Endothelial cell of umbilical vein (primary cell): Measurements from ENCODE around the gene NCOA5. TPM values are rescaled to one million over a fixed set of nuclear protein-coding genes. Genes with fewer than 3 reads are reported as not detected.
A peak's percentile ranks its signal among the peaks of the same experiment; 100 is the strongest.

ENCODE experiments used
- BruUV-seq: library from RNA; stranded (reverse); fragments of 400-500 nt; replicated peaks from 2 replicates; lab custom pipeline; 2021; lab: Mats Ljungman, UMichigan
- CTCF ChIA-PET: fragments of 300-600, 350-600 bp; sonication (Branson Sonifier 250); formaldehyde crosslinking; loops from one replicate; lab custom pipeline; 2021; ENCODE audit warnings: antibody characterized with exemption, inconsistent platforms; lab: Charles Lee
- POLR2A ChIA-PET: fragments of 300-600, 350-600 bp; sonication (Branson Sonifier 250); formaldehyde crosslinking; loops from one replicate; lab custom pipeline; 2021; ENCODE audit warnings: antibody characterized with exemption, inconsistent platforms; lab: Charles Lee
- DNase-seq: peaks from one replicate; pipeline ENCODE4 v3.0.0-alpha.2; 2011; ENCODE audit warnings: low read depth, low spot score
- FAIRE-seq: peaks from 2 replicates; lab custom pipeline; 2011; peaks lifted over from hg19 to GRCh38; lab: Jason Lieb, UNC
- H2AFZ ChIP-seq: 2 replicates; pipeline ENCODE4 v1.6.0; 2012; ENCODE audit warnings: low read depth, low read length, control low read depth, inconsistent platforms
- H3K27ac ChIP-seq: 2 replicates; pipeline ENCODE4 v1.5.1; 2011; ENCODE audit warnings: low read depth, mild to moderate bottlenecking, control low read depth, low read length, moderate library complexity; ENCODE audit not compliant: insufficient read depth
- H3K27me3 ChIP-seq, 2 experiments: 2 replicates each; pipeline versions ENCODE4 v1.6.0 to v1.6.1; 2011; ENCODE audit warnings: low read length in 2 of 2, mixed read lengths in 1 of 2; ENCODE audit not compliant: control insufficient read depth in 2 of 2, insufficient read depth in 2 of 2
- H3K36me3 ChIP-seq, 2 experiments: 2 replicates in 1 of 2; 3 replicates in 1 of 2; pipeline ENCODE4 v1.5.1; 2011; ENCODE audit warnings: low read length in 2 of 2, mild to moderate bottlenecking in 1 of 2, moderate library complexity in 1 of 2; ENCODE audit not compliant: control insufficient read depth in 2 of 2, insufficient read depth in 2 of 2; ENCODE audit errors: extremely low read depth in 1 of 2
- H3K4me1 ChIP-seq: 3 replicates; pipeline ENCODE4 v1.5.1; 2011; ENCODE audit warnings: mild to moderate bottlenecking, low read length; ENCODE audit not compliant: control insufficient read depth, insufficient read depth; ENCODE audit errors: extremely low read depth
- H3K4me2 ChIP-seq: 2 replicates; pipeline ENCODE4 v1.6.1; 2011; ENCODE audit warnings: low read length, control low read depth, mixed read lengths; ENCODE audit not compliant: insufficient read depth
- H3K4me3 ChIP-seq, 3 experiments: fragments of 200-600 bp in 1 of 3; sonication (generic), shearing (Covaris generic) in 1 of 3; replicated peaks in 1 of 3; 2 replicates each; pipeline ENCODE4 v1.5.1; 2011 to 2016; ENCODE audit warnings: control low read depth in 3 of 3, low read length in 3 of 3, mild to moderate bottlenecking in 2 of 3, inconsistent platforms in 1 of 3, low read depth in 1 of 3, moderate library complexity in 1 of 3; ENCODE audit not compliant: insufficient read depth in 1 of 3
- H3K79me2 ChIP-seq: 2 replicates; pipeline ENCODE4 v1.6.0; 2012; ENCODE audit warnings: low read length, inconsistent platforms; ENCODE audit not compliant: control insufficient read depth, insufficient read depth
- H3K9ac ChIP-seq: replicated peaks from 2 replicates; pipeline ENCODE3; 2011; ENCODE audit warnings: low read length, control low read depth; ENCODE audit not compliant: insufficient read depth; ENCODE audit errors: extremely low read depth
- H3K9me1 ChIP-seq: replicated peaks from 3 replicates; pipeline ENCODE4 v1.6.0; 2011; ENCODE audit warnings: mild to moderate bottlenecking, low read length; ENCODE audit not compliant: control insufficient read depth, insufficient read depth; ENCODE audit errors: extremely low read depth
- H3K9me3 ChIP-seq: replicated peaks from 2 replicates; pipeline ENCODE4 v1.5.1; 2012; ENCODE audit warnings: low read length, inconsistent platforms; ENCODE audit not compliant: control insufficient read depth, insufficient read depth
- H4K20me1 ChIP-seq: replicated peaks from 2 replicates; pipeline ENCODE3; 2011; ENCODE audit warnings: mild to moderate bottlenecking, low read length; ENCODE audit not compliant: control insufficient read depth, insufficient read depth; ENCODE audit errors: extremely low read depth
- CTCF ChIP-seq, 2 donors: IDR thresholded peaks; 1 replicate in 1 of 2; 2 replicates in 1 of 2; pipeline ENCODE4 v1.5.1; 2011; ENCODE audit warnings: low read length in 2 of 2, mild to moderate bottlenecking in 2 of 2, moderate library complexity in 2 of 2, control low read depth in 1 of 2, inconsistent platforms in 1 of 2, low read depth in 1 of 2; ENCODE audit not compliant: insufficient read depth in 1 of 2; ENCODE audit errors: extremely low read depth in 1 of 2
- EZH2 ChIP-seq: IDR thresholded peaks from 2 replicates; pipeline ENCODE4 v1.6.1; 2012; ENCODE audit warnings: borderline replicate concordance, low read depth, mild to moderate bottlenecking, moderate library complexity, low read length, inconsistent platforms; ENCODE audit not compliant: severe bottlenecking
- FOS ChIP-seq: IDR thresholded peaks from 2 replicates; pipeline ENCODE4 v1.6.1; 2011; ENCODE audit warnings: mild to moderate bottlenecking, low read length, moderate library complexity, borderline replicate concordance; ENCODE audit not compliant: insufficient read depth
- GATA2 ChIP-seq: IDR thresholded peaks from 2 replicates; pipeline ENCODE4 v1.7.0; 2011; ENCODE audit warnings: low read depth, mild to moderate bottlenecking, moderate library complexity, mixed read lengths, low read length; ENCODE audit not compliant: insufficient read length, insufficient read depth
- JUN ChIP-seq: IDR thresholded peaks from 2 replicates; pipeline ENCODE4 v1.6.1; 2011; ENCODE audit warnings: borderline replicate concordance, low read depth; ENCODE audit not compliant: insufficient read length, insufficient read depth
- MYC ChIP-seq: IDR thresholded peaks from one replicate; pipeline ENCODE4 v1.6.1; 2011; ENCODE audit warnings: mild to moderate bottlenecking, low read depth, low read length
- POLR2A ChIP-seq: IDR thresholded peaks from 2 replicates; pipeline ENCODE4 v1.6.1; 2012; ENCODE audit warnings: low read depth, mild to moderate bottlenecking, control low read depth, low read length
- POLR2AphosphoS5 ChIP-seq: IDR thresholded peaks from 2 replicates; pipeline ENCODE4 v1.6.1; 2012; ENCODE audit warnings: low read depth, mild to moderate bottlenecking, control low read depth, low read length, moderate library complexity; ENCODE audit not compliant: insufficient read depth
- dilution Hi-C: fragments of 300-500 bp; cut with MboI; formaldehyde crosslinking; loops from one replicate; pipeline ENCODE4 v1.15.0; 2019; ENCODE audit warnings: low sequenced_read_pairs; ENCODE audit not compliant: extremely low pct_ligation_motif_present
- intact Hi-C: fragments of 100-400 bp; cut with micrococcal nuclease; formaldehyde crosslinking; loops from one replicate; pipeline ENCODE4 v1.10.0; 2022
- polyA plus RNA-seq, 4 experiments: library from polyadenylated mRNA; depleted of rRNA in 3 of 4; stranded (reverse) in 3 of 4; unstranded in 1 of 4; fragments of >200 nt; gene quantifications; 2 replicates each; pipeline versions ENCODE4 v1.2.1 to v1.2.3, GENCODE V29; 2011 to 2012; ENCODE audit warnings: missing spikeins in 1 of 4
- total RNA-seq: library from RNA; stranded (reverse); gene quantifications from 2 replicates; pipeline ENCODE4 v1.2.3, GENCODE V29; 2021
- TF ChIP-seq, protein P1 (sequence below): IDR thresholded peaks from 2 replicates; pipeline ENCODE4 v1.6.1; 2011; ENCODE audit not compliant: insufficient read depth, insufficient read length

The NCOA5 gene
- total and polyA plus RNA-seq, 2 donors (not counting 3 experiments of a cell fraction or from before 2014, with no cell fraction given), result 32.0 to 39.5 TPM

DNA sequence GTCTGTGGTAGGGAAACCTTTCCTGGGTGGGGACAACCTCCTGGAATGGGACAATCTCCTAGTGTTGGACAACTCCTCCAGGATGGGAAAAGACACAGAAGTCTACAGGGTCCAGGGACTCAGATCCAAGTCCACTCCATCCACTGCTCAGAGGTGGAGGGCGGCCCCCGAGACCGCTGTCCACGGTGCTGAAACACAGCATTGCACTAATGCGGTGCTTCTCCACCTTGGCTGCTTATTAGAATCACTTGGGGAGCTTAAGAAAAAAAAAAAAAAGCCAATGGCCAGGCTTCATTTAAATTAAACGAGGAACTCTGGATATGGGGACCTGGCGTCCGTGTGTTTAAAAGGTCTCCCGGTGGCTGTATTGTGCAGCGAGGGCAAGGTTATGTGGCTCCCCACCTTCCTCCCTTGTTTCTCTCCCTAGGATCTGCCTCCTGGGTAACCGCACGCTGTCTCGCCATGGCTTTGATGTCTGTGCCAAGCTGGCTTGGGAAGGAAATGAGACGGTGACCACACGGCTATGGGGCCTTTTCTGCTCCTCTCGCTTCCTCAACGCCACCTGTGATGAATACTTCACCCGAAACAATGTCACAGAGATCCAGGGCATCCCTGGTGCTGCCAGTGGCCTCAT lies 48.7 kb downstream of the NCOA5 start:
- intact Hi-C loops, result loop anchor here (1.0 kb wide), 2 partner anchors 12 to 16 kb away; partner anchors contain the start of gene SLC12A5
- Histone ChIP-seq H3K4me2 (no peak overlapping the region), H3K4me3 (no peak overlapping the region), H3K36me3 (no peaks in the 10 kb centered on the region), H3K4me1 (no peaks in the 10 kb centered on the region), H4K20me1 (no peaks in the 10 kb centered on the region), H3K9me3 (no peaks in the 10 kb centered on the region), H3K79me2 (no peaks in the 10 kb centered on the region), H2AFZ (no peak overlapping the region), H3K27ac (no peak overlapping the region), H3K9ac (no peak overlapping the region), H3K27me3 (no peaks in the 10 kb centered on the region), H3K9me1 (no peaks in the 10 kb centered on the region)
- no TSS peak for BruUV-seq
- peak; percentile 43 for DNase-seq
- FAIRE-seq, result peak; percentile 63
- dilution Hi-C loops, result no loop called here
- TF ChIP-seq FOS (no peak), JUN (no peak), POLR2AphosphoS5 (no peak), CTCF (IDR thresholded peaks at IDR 0.05; ENCODE audit: extremely low read depth in 1 of 2, insufficient read depth in 1 of 2, low read depth in 1 of 2, low read length in 2 of 2) (no peak), GATA2 (no peak), EZH2 (no peak), POLR2A (no peak), MYC (no peak)
- TF ChIP-seq, protein P1, sequence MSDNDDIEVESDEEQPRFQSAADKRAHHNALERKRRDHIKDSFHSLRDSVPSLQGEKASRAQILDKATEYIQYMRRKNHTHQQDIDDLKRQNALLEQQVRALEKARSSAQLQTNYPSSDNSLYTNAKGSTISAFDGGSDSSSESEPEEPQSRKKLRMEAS, result no peak
- POLR2A ChIA-PET, result no interaction called here
- CTCF ChIA-PET, result interaction anchor here (0.6 to 1.5 kb wide), 5 partner anchors 12 to 87 kb away, joined by 3 to 8 read pairs (median 3); partner anchors contain the start of gene SLC12A5
